Esophagus muscularis mucosa (tissue), 4 donors: ENCODE data around the gene RBM20.

Source experiments
- EP300 ChIP-seq: sonication (generic); formaldehyde crosslinking; IDR thresholded peaks from one replicate; pipeline ENCODE4 v1.6.1; 2017; ENCODE audit warnings: antibody characterized with exemption
- POLR2A ChIP-seq: fragments of 450-650 bp; IDR thresholded peaks from one replicate; pipeline ENCODE4 v1.6.1; 2017; ENCODE audit warnings: antibody characterized with exemption, moderate library complexity, mild to moderate bottlenecking, low read depth
- POLR2AphosphoS5 ChIP-seq, 2 donors: sonication (generic); formaldehyde crosslinking; IDR thresholded peaks; one replicate each; pipeline ENCODE4 v1.6.1; 2017; ENCODE audit warnings: antibody characterized with exemption in 2 of 2
- TF ChIP-seq, protein P1 (sequence below), 3 experiments: fragments of 200-600 bp in 2 of 3; fragments of 450-650 bp in 1 of 3; sonication (generic) in 2 of 3; IDR thresholded peaks; one replicate each; pipeline ENCODE4 v1.5.1; 2017 to 2019; ENCODE audit warnings: antibody characterized with exemption in 3 of 3, mild to moderate bottlenecking in 2 of 3, moderate library complexity in 1 of 3

DNA sequence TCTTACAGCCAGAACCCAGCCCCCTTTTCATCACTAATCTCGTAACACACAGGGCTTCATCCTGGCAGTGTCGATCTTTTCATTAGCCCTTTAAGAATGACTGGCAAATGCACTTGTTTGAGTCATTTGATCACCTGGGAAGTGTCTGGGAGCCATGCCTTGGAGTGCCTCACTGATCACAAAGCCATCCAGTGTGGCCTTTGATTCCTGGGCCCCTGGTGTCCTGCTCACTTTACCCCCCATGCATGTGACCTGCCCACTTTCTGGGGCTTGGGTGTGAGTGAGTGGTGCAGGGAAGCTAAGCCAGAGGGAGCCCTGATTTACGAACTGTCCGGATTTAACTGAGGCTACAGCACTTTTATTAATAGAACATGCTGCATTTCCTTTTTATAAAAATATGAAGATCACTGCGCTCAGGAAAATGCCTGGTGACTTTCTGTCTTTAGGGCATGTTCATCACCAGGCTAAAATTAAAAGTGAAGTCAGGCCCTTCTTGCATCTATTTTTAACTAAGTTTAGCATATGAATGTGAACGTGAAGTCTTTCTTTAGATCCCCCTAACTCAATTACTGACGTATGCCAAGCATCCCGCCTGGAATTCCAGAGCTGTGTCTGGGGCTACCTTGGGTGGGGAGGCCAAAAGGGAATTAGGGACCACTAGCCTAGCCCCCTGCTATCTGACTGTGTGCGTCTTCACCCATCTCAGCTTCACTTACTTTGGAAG lies 23.6 kb downstream of the RBM20 start:
- TF ChIP-seq, protein P1, sequence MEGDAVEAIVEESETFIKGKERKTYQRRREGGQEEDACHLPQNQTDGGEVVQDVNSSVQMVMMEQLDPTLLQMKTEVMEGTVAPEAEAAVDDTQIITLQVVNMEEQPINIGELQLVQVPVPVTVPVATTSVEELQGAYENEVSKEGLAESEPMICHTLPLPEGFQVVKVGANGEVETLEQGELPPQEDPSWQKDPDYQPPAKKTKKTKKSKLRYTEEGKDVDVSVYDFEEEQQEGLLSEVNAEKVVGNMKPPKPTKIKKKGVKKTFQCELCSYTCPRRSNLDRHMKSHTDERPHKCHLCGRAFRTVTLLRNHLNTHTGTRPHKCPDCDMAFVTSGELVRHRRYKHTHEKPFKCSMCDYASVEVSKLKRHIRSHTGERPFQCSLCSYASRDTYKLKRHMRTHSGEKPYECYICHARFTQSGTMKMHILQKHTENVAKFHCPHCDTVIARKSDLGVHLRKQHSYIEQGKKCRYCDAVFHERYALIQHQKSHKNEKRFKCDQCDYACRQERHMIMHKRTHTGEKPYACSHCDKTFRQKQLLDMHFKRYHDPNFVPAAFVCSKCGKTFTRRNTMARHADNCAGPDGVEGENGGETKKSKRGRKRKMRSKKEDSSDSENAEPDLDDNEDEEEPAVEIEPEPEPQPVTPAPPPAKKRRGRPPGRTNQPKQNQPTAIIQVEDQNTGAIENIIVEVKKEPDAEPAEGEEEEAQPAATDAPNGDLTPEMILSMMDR (IDR thresholded peaks at IDR 0.05): no peak
- TF ChIP-seq EP300 (no peak), POLR2A (no peak), POLR2AphosphoS5 (IDR thresholded peaks at IDR 0.05) (no peak)
